ENCODE measurements around the gene PGPEP1.
A peak's percentile ranks its signal among the peaks of the same experiment; 100 is the strongest.
"Not testable (repeated sequence)": the region's sequence is repeated elsewhere in the genome, so short reads cannot be mapped to it uniquely, and the experiment has no call there.

PGPEP1 gene

DNA sequence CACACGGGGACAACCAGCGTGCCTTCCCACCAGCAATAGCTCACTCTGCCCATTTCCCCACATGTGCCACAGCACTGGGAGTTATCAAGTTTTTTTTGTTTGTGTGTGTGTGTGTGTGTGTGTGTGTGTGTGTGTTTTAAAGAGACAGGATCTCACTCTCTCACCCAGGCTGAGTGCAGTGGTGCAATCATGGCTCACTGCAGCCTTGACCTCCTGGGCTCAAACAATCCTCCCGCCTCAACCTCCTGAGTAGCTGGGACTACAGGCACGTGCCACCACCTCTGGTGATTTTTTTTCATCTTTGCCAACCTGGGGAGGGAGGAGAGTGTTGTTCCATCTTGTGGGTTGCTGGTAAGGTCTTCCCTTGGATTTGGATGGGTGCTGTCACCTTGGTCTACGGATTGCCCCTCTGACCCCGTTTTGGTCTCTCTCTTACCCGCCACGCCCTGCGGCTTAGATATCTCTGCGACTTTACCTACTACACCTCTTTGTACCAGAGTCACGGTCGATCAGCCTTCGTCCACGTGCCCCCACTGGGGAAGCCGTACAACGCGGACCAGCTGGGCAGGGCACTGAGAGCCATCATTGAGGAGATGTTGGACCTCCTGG is 22.6 kb downstream of the PGPEP1 start:
- TF ChIP-seq BHLHE40 (IDR thresholded peaks at IDR 0.05; ENCODE audit: borderline replicate concordance) (no peak), ELF4 (IDR thresholded peaks at IDR 0.05) (no peak), HDGF (IDR thresholded peaks at IDR 0.05; ENCODE audit: borderline replicate concordance) (no peak), SUZ12 (IDR thresholded peaks at IDR 0.05) (no peak), SP1 (IDR thresholded peaks at IDR 0.05) (no peak)
- ChIA-PET CTCF (interaction anchor here (1.9 kb wide), 1 partner anchor 23 kb away, joined by 5 read pairs; the partner anchor contains the start of gene GDF15), POLR2A (interaction anchor here (0.6 to 2.6 kb wide), 4 partner anchors 11 to 86 kb away, joined by 3 to 14 read pairs (median 5); partner anchors contain the start of gene JUND)
- DNase-seq (ENCODE audit: extremely low spot score): no peak

DNA sequence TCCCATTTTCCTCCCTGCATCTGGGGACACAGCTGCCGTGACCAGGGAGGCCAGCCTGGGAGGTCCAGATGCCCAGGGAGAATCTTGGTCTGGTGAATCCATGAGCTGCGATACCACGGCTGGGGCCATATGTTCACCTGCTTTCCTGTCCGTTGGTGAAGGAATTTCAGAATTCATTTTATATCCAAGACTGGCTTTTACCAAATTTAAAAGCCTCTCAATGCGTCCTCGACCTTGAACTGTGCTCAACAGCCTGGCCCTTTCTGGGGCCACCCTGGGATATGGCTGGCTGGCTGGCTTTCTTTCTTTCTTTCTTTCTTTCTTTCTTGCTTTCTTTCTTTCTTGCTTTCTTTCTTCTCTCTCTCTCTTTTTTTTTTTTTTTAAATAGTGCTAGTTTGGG is 23.4 kb downstream of the PGPEP1 start:
- ChIA-PET POLR2A (interaction anchor here (1.3 to 2.6 kb wide), 3 partner anchors 10 to 82 kb away, joined by 4 to 14 read pairs (median 6); partner anchors contain the start of gene JUND), CTCF (interaction anchor here (1.9 kb wide), 1 partner anchor 22 kb away, joined by 5 read pairs; the partner anchor contains the start of gene GDF15)
- TF ChIP-seq TARDBP (IDR thresholded peaks at IDR 0.05): no peak
- no peak for TF ChIP-seq ARNT (IDR thresholded peaks at IDR 0.05)
- TF ChIP-seq LEF1 (IDR thresholded peaks at IDR 0.05; ENCODE audit: borderline replicate concordance): no peak
- no peak for TF ChIP-seq BHLHE40 (IDR thresholded peaks at IDR 0.05; ENCODE audit: borderline replicate concordance)
- TF ChIP-seq FOXM1 (IDR thresholded peaks at IDR 0.05; ENCODE audit: borderline replicate concordance): no peak
- TF ChIP-seq L3MBTL2 (conservative IDR thresholded peaks at IDR 0.05): no peak
- TF ChIP-seq HDGF (IDR thresholded peaks at IDR 0.05; ENCODE audit: borderline replicate concordance): no peak
- TF ChIP-seq ZNF384 (IDR thresholded peaks at IDR 0.05): no peak
- TF ChIP-seq CTBP1 (IDR thresholded peaks at IDR 0.05; ENCODE audit: borderline replicate concordance): no peak
- no peak for TF ChIP-seq SP1 (IDR thresholded peaks at IDR 0.05)
- TF ChIP-seq FOXK2 (IDR thresholded peaks at IDR 0.05): no peak
- TF ChIP-seq ELF4 (IDR thresholded peaks at IDR 0.05): no peak
- no peak for TF ChIP-seq SUZ12 (IDR thresholded peaks at IDR 0.05)
- no peak for DNase-seq (ENCODE audit: extremely low spot score)

DNA sequence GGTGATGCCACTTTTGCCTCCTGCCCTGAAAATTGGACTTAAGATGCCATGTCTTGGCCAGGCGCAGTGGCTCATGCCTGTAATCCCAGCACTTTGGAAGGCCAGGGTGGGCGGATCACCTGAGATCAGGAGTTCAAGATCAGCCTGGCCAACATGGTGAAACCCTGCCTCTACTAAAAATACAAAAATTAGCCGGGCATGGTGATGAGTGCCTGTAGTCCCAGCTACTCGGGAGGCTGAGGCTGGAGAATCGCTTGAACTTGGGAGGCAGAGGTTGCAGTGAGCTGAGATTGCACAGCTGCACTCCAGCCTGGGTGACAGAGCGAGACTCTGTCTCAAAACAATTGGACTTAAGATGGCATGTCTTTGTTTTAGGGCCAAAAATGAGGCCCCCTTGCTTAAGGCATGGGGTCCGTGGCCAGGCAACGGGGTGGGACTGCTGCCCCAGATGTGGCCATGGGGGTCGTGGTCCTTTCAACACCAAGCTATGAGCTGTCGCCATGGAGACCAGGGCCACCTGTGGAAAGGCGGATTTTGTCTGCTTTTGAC is 24.0 kb downstream of the PGPEP1 start:
- CTCF ChIA-PET; DNase-seq (ENCODE audit: extremely low spot score): not testable (repeated sequence)
- POLR2A ChIA-PET: interaction anchor here (0.6 to 2.6 kb wide), 4 partner anchors 10 to 83 kb away, joined by 3 to 14 read pairs (median 5); partner anchors contain the start of gene JUND

GRCh38 chr19:18364826-18365528 is 24.6 kb downstream of the PGPEP1 start:
- POLR2A ChIA-PET: interaction anchor here (0.6 to 2.6 kb wide), 4 partner anchors 9 to 83 kb away, joined by 3 to 14 read pairs (median 4); partner anchors contain the start of gene JUND
- DNase-seq (ENCODE audit: extremely low spot score): peak; percentile 48
- peak; percentile 47; the same call in 1 of the 2 replicates for TF ChIP-seq CTBP1 (IDR thresholded peaks at IDR 0.05; ENCODE audit: borderline replicate concordance)
- no peak for TF ChIP-seq FOXA1 (IDR thresholded peaks at IDR 0.05)
- CTCF ChIA-PET: interaction anchor here (0.6 kb wide), 1 partner anchor 31 kb away, joined by 3 read pairs; no protein-coding TSS in a partner anchor

DNA sequence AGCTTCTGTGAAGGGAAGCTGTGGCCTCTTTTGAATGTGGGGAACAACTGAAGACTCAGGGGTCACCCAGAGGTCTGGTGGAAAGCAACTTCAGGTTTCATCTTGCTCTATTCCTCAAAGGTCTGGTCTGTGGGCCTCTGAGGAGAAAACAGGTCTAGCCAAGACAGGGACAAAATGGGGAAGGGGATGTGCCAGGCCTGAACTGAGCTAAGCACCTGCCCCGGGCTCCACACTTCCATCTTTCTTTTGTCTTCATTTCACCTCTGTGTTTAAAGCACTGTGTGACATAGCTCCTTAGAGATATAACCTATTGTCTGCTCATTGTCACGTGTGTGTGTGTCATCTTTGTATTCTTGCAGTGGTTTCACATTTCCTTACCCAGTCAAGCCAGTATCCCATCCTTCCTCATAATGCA is 25.6 kb downstream of the PGPEP1 start:
- CTCF ChIA-PET: no interaction called here
- DNase-seq (ENCODE audit: extremely low spot score): no peak
- TF ChIP-seq ARNT (IDR thresholded peaks at IDR 0.05): no peak
- TF ChIP-seq FOXM1 (IDR thresholded peaks at IDR 0.05; ENCODE audit: borderline replicate concordance): no peak
- TF ChIP-seq, protein P1, sequence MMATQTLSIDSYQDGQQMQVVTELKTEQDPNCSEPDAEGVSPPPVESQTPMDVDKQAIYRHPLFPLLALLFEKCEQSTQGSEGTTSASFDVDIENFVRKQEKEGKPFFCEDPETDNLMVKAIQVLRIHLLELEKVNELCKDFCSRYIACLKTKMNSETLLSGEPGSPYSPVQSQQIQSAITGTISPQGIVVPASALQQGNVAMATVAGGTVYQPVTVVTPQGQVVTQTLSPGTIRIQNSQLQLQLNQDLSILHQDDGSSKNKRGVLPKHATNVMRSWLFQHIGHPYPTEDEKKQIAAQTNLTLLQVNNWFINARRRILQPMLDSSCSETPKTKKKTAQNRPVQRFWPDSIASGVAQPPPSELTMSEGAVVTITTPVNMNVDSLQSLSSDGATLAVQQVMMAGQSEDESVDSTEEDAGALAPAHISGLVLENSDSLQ (IDR thresholded peaks at IDR 0.05): no peak
- no peak for TF ChIP-seq L3MBTL2 (conservative IDR thresholded peaks at IDR 0.05)
- no peak for TF ChIP-seq TARDBP (IDR thresholded peaks at IDR 0.05)
- no peak for TF ChIP-seq BHLHE40 (IDR thresholded peaks at IDR 0.05; ENCODE audit: borderline replicate concordance)
- no peak for TF ChIP-seq CTBP1 (IDR thresholded peaks at IDR 0.05; ENCODE audit: borderline replicate concordance)
- TF ChIP-seq SP1 (IDR thresholded peaks at IDR 0.05): no peak
- no peak for TF ChIP-seq ELF4 (IDR thresholded peaks at IDR 0.05)
- no peak for TF ChIP-seq LEF1 (IDR thresholded peaks at IDR 0.05; ENCODE audit: borderline replicate concordance)
- TF ChIP-seq FOXK2 (IDR thresholded peaks at IDR 0.05): no peak
- no peak for TF ChIP-seq FOXA1 (IDR thresholded peaks at IDR 0.05)
- TF ChIP-seq SUZ12 (IDR thresholded peaks at IDR 0.05): no peak

GRCh38 chr19:18368504-18369222 is 28.3 kb downstream of the PGPEP1 start:
- POLR2A ChIA-PET: interaction anchor here (2.5 kb wide), 1 partner anchor 48 kb away, joined by 6 read pairs; no protein-coding TSS in a partner anchor
- no peak for DNase-seq (ENCODE audit: extremely low spot score)
- CTCF ChIA-PET: interaction anchor here (0.5 to 0.6 kb wide), 2 partner anchors 239 to 374 kb away, joined by 3 read pairs; no protein-coding TSS in a partner anchor
- TF ChIP-seq NFRKB (IDR thresholded peaks at IDR 0.05) (no peak), HDGF (IDR thresholded peaks at IDR 0.05; ENCODE audit: borderline replicate concordance) (no peak), LEF1 (IDR thresholded peaks at IDR 0.05; ENCODE audit: borderline replicate concordance) (no peak), SUZ12 (IDR thresholded peaks at IDR 0.05) (no peak), FOXA1 (IDR thresholded peaks at IDR 0.05) (no peak), CTBP1 (IDR thresholded peaks at IDR 0.05; ENCODE audit: borderline replicate concordance) (no peak), ELF4 (IDR thresholded peaks at IDR 0.05) (no peak), FOXK2 (IDR thresholded peaks at IDR 0.05) (no peak), L3MBTL2 (conservative IDR thresholded peaks at IDR 0.05) (no peak), TARDBP (IDR thresholded peaks at IDR 0.05) (no peak), ARNT (IDR thresholded peaks at IDR 0.05) (no peak), SP1 (IDR thresholded peaks at IDR 0.05) (no peak), BHLHE40 (IDR thresholded peaks at IDR 0.05; ENCODE audit: borderline replicate concordance) (no peak), FOXM1 (IDR thresholded peaks at IDR 0.05; ENCODE audit: borderline replicate concordance) (no peak), ZNF384 (IDR thresholded peaks at IDR 0.05) (no peak)
- TF ChIP-seq, protein P1 (IDR thresholded peaks at IDR 0.05): no peak

More for the DNA sequence above, 25.6 kb downstream of the PGPEP1 start:
- POLR2A ChIA-PET: interaction anchor here (1.2 kb wide), 1 partner anchor 8 kb away, joined by 3 read pairs; no protein-coding TSS in a partner anchor

Data from HEK293T (cell line).